Hepatocyte (in vitro differentiated cells): ENCODE measurements around the gene HOXD10. TPM values are rescaled to one million over a fixed set of nuclear protein-coding genes. Genes with fewer than 3 reads are reported as not detected.

Source experiments
- DNase-seq: peaks from one replicate; pipeline ENCODE4 v3.0.0-alpha.2; 2016; ENCODE audit warnings: low spot score
- H2AFZ ChIP-seq: fragments of 200-600 bp; sonication (generic); 2 replicates; pipeline ENCODE4 v1.6.0; 2016; ENCODE audit warnings: antibody characterized with exemption, mild to moderate bottlenecking
- H3K27ac ChIP-seq: fragments of 200-600 bp; sonication (generic); 2 replicates; pipeline ENCODE4 v1.5.1; 2016; ENCODE audit warnings: mild to moderate bottlenecking
- H3K27me3 ChIP-seq: fragments of 200-600 bp; sonication (generic); 2 replicates; pipeline ENCODE4 v1.6.1; 2016
- H3K36me3 ChIP-seq: fragments of 200-600 bp; sonication (generic); replicated peaks from 2 replicates; pipeline ENCODE4 v1.5.1; 2016; ENCODE audit warnings: low read depth; ENCODE audit not compliant: insufficient read depth
- H3K4me1 ChIP-seq: fragments of 200-600 bp; sonication (generic); 2 replicates; pipeline ENCODE4 v1.5.1; 2016; ENCODE audit warnings: mild to moderate bottlenecking, moderate library complexity; ENCODE audit not compliant: insufficient read depth
- H3K4me2 ChIP-seq: fragments of 200-600 bp; sonication (generic); 2 replicates; pipeline ENCODE4 v1.6.0; 2016
- H3K4me3 ChIP-seq: fragments of 200-600 bp; sonication (generic); 2 replicates; pipeline ENCODE4 v1.5.1; 2016; ENCODE audit warnings: mild to moderate bottlenecking
- H3K79me2 ChIP-seq: fragments of 200-600 bp; sonication (generic); 2 replicates; pipeline ENCODE4 v1.6.0; 2017; ENCODE audit warnings: mild to moderate bottlenecking
- H3K9me2 ChIP-seq: fragments of 200-600 bp; sonication (generic); replicated peaks from 2 replicates; pipeline ENCODE4 v1.6.0; 2017; ENCODE audit warnings: mild to moderate bottlenecking; ENCODE audit not compliant: insufficient read depth
- H3K9me3 ChIP-seq: fragments of 200-600 bp; sonication (generic); 2 replicates; pipeline ENCODE4 v1.5.1; 2016; ENCODE audit warnings: low read depth, mild to moderate bottlenecking
- H4K20me1 ChIP-seq: fragments of 200-600 bp; sonication (generic); 2 replicates; pipeline ENCODE4 v1.6.0; 2016; ENCODE audit warnings: mild to moderate bottlenecking; ENCODE audit not compliant: insufficient read depth, poor library complexity, severe bottlenecking
- CTCF ChIP-seq: fragments of 200-600 bp; sonication (generic); IDR thresholded peaks from 2 replicates; pipeline ENCODE4 v1.5.1; 2016; ENCODE audit warnings: antibody characterized with exemption, mild to moderate bottlenecking; ENCODE audit not compliant: poor library complexity
- EZH2 ChIP-seq: fragments of 200-600 bp; sonication (generic); IDR thresholded peaks from 2 replicates; pipeline ENCODE4 v1.6.1; 2016; ENCODE audit warnings: antibody characterized with exemption, mild to moderate bottlenecking, borderline replicate concordance
- EZH2phosphoT487 ChIP-seq: fragments of 200-600 bp; sonication (generic); IDR thresholded peaks from one replicate; pipeline ENCODE4 v1.6.1; 2018; ENCODE audit warnings: antibody characterized with exemption, mild to moderate bottlenecking, low read depth, moderate library complexity; ENCODE audit not compliant: unreplicated experiment, severe bottlenecking
- WGBS: methylation state at CpG from one replicate; pipeline ENCODE4 v1.1.6; 2016; ENCODE audit warnings: low lambda C conversion rate; ENCODE audit errors: missing lambda C conversion rate; 5-methylcytosine and 5-hydroxymethylcytosine counted together
- polyA plus RNA-seq: library from polyadenylated mRNA; unstranded; fragments of >200 nt; fragmentation: Nextera tagmentation; extraction: Ambion mirVana; gene quantifications from 2 replicates; pipeline ENCODE4 v1.2.1, GENCODE V29; 2016
- total RNA-seq: library from RNA; depleted of rRNA; stranded (reverse); fragments of >200 nt; gene quantifications from 2 replicates; pipeline ENCODE4 v1.2.3, GENCODE V29; 2014

Gene HOXD10
- total and polyA plus RNA-seq, 2 experiments from 2014 or later, result 5.1 to 8.5 TPM

GRCh38 chr2:176133389-176133788 lies 16.8 kb downstream of the HOXD10 start:
- peaks cover 93% of the 10 kb centered on the region for H3K27me3 ChIP-seq
- H2AFZ ChIP-seq, result no peak overlapping the region
- no peaks in the 10 kb centered on the region for H4K20me1 ChIP-seq
- no peak for TF ChIP-seq EZH2
- no peak for TF ChIP-seq CTCF
- TF ChIP-seq EZH2phosphoT487, result no peak
- no peak overlapping the region for H3K27ac ChIP-seq
- no peaks in the 10 kb centered on the region for H3K9me2 ChIP-seq
- peaks cover 17% of the 10 kb centered on the region for H3K4me1 ChIP-seq
- H3K4me2 ChIP-seq, result no peak overlapping the region
- H3K36me3 ChIP-seq, result no peaks in the 10 kb centered on the region
- no peaks in the 10 kb centered on the region for H3K9me3 ChIP-seq
- H3K79me2 ChIP-seq, result no peaks in the 10 kb centered on the region
- no peak for DNase-seq
- H3K4me3 ChIP-seq, result no peak overlapping the region

GRCh38 chr2:176134035-176134434 lies 17.5 kb downstream of the HOXD10 start:
- H3K4me2 ChIP-seq, result no peak overlapping the region
- H3K4me1 ChIP-seq, result peaks cover 12% of the 10 kb centered on the region
- WGBS, result 33% methylated on average over 4 of the region's 4 CpGs
- no peaks in the 10 kb centered on the region for H3K9me2 ChIP-seq
- no peak overlapping the region for H2AFZ ChIP-seq
- no peak overlapping the region for H3K4me3 ChIP-seq
- TF ChIP-seq EZH2phosphoT487 (no peak), CTCF (no peak), EZH2 (no peak)
- H3K36me3 ChIP-seq, result no peaks in the 10 kb centered on the region
- no peaks in the 10 kb centered on the region for H4K20me1 ChIP-seq
- no peaks in the 10 kb centered on the region for H3K9me3 ChIP-seq
- DNase-seq, result no peak
- H3K27me3 ChIP-seq, result peaks cover 93% of the 10 kb centered on the region
- no peaks in the 10 kb centered on the region for H3K79me2 ChIP-seq
- H3K27ac ChIP-seq, result no peak overlapping the region

GRCh38 chr2:176135035-176135440 lies 18.5 kb downstream of the HOXD10 start:
- Histone ChIP-seq H4K20me1 (no peaks in the 10 kb centered on the region), H3K4me2 (no peak overlapping the region), H3K27ac (no peak overlapping the region), H3K9me2 (no peaks in the 10 kb centered on the region), H2AFZ (no peak overlapping the region), H3K27me3 (peaks cover 95% of the 10 kb centered on the region), H3K36me3 (no peaks in the 10 kb centered on the region), H3K9me3 (no peaks in the 10 kb centered on the region), H3K4me3 (no peak overlapping the region), H3K79me2 (no peaks in the 10 kb centered on the region), H3K4me1 (peaks cover 4% of the 10 kb centered on the region)
- DNase-seq, result no peak
- TF ChIP-seq CTCF (no peak), EZH2 (no peak), EZH2phosphoT487 (no peak)
